Measurements from ENCODE around the gene KCTD10. TPM values are rescaled to one million over a fixed set of nuclear protein-coding genes. Genes with fewer than 3 reads are reported as not detected.

Gene KCTD10
- polyA plus RNA-seq, 3 donors = 18.1 to 21.0 (median 20.0) TPM

DNA sequence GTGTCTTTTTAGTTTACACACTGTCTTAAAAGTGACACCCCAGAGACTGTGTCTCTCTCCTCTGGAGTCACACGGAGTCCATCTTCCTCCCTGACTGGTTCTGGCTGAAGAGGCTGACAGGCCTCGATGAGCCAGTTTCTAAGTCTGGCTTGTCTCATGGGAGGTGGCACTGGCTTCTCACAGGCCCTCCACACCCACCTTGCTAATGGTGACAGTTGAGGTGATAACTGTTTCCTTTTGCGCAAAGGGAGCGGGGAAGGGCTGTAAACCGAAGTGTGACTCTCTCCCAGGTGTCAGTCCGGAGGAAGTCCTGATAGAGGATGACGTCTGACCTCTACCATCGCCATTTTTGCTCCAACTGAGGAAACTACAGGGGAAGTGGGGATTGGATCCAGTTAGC, 30.2 kb downstream of the KCTD10 start:
- peaks cover 56 to 69% of the 10 kb centered on the region in 2 donors for H3K36me3 Mint-ChIP-seq
- H3K9me3 Mint-ChIP-seq = no peaks in the 10 kb centered on the region
- intact Hi-C loops (cut with micrococcal nuclease) = no loop called here
- peaks cover 40 to 69% of the 10 kb centered on the region in 2 donors for H3K36me3 ChIP-seq (replicated peaks in 1 of 2; ENCODE audit: control insufficient read depth in 1 of 2, insufficient read depth in 2 of 2, low read length in 2 of 2)
- no peaks in the 10 kb centered on the region for H3K27me3 ChIP-seq (ENCODE audit: control insufficient read depth in 2 of 2, insufficient read depth in 2 of 2, low read length in 2 of 2)
- H3K27me3 Mint-ChIP-seq (ENCODE audit: low read depth in 3 of 3) = no peaks in the 10 kb centered on the region
- no peaks in the 10 kb centered on the region for H4K20me1 ChIP-seq (ENCODE audit: insufficient read depth, low read length)
- H3K9me3 ChIP-seq (replicated peaks in 1 of 2; ENCODE audit: control insufficient read depth in 1 of 2, insufficient read depth in 1 of 2, low read length in 2 of 2) = no peaks in the 10 kb centered on the region
- H3K4me3 ChIP-seq (replicated peaks in 1 of 3; ENCODE audit: low read depth in 2 of 3, low read length in 3 of 3) = no peak overlapping the region
- no peak overlapping the region for H3K4me2 ChIP-seq (replicated peaks; ENCODE audit: extremely low read depth, low read length, poor library complexity, severe bottlenecking)
- H3K9ac ChIP-seq (ENCODE audit: insufficient read depth, low read length, poor library complexity, severe bottlenecking) = no peak overlapping the region
- no peaks in the 10 kb centered on the region for H3K79me2 ChIP-seq (ENCODE audit: insufficient read depth, low read length)
- H3K4me3 Mint-ChIP-seq = no peak overlapping the region
- no peak overlapping the region for H2AFZ ChIP-seq (ENCODE audit: insufficient read depth, low read depth, low read length, poor library complexity, severe bottlenecking)
- H3K4me1 Mint-ChIP-seq = no peaks in the 10 kb centered on the region
- H3K27ac Mint-ChIP-seq = no peak overlapping the region
- no peaks in the 10 kb centered on the region for H3K4me1 ChIP-seq (ENCODE audit: control insufficient read depth in 1 of 2, insufficient read depth in 2 of 2, low read length in 2 of 2)
- no peak for DNase-seq
- no peak overlapping the region for H3K27ac ChIP-seq (ENCODE audit: low read depth in 1 of 2, low read length in 2 of 2)
- 90% methylated on average over 3 of the region's 8 CpGs for WGBS (ENCODE audit: insufficient coverage)
- no peak for TF ChIP-seq CTCF (IDR thresholded peaks at IDR 0.05)

GRCh38 chr12:109445191-109445609, 31.9 kb downstream of the KCTD10 start:
- H3K4me2 ChIP-seq (replicated peaks; ENCODE audit: extremely low read depth, low read length, poor library complexity, severe bottlenecking) = no peak overlapping the region

More at GRCh38 chr12:109445191-109445609, 31.9 kb downstream of the KCTD10 start:
- Mint-ChIP-seq H3K4me3 (no peak overlapping the region), H3K4me1 (no peaks in the 10 kb centered on the region), H3K36me3 (peaks cover 43 to 55% of the 10 kb centered on the region in 2 donors), H3K27me3 (ENCODE audit: low read depth in 3 of 3) (no peaks in the 10 kb centered on the region), H3K27ac (no peak overlapping the region), H3K9me3 (no peaks in the 10 kb centered on the region)
- no peak for DNase-seq
- Histone ChIP-seq H4K20me1 (ENCODE audit: insufficient read depth, low read length) (no peaks in the 10 kb centered on the region), H3K9me3 (replicated peaks in 1 of 2; ENCODE audit: control insufficient read depth in 1 of 2, insufficient read depth in 1 of 2, low read length in 2 of 2) (no peaks in the 10 kb centered on the region), H3K27ac (ENCODE audit: low read depth in 1 of 2, low read length in 2 of 2) (no peak overlapping the region), H3K27me3 (ENCODE audit: control insufficient read depth in 2 of 2, insufficient read depth in 2 of 2, low read length in 2 of 2) (no peaks in the 10 kb centered on the region), H3K36me3 (replicated peaks in 1 of 2; ENCODE audit: control insufficient read depth in 1 of 2, insufficient read depth in 2 of 2, low read length in 2 of 2) (peaks cover 23 to 52% of the 10 kb centered on the region in 2 donors), H3K9ac (ENCODE audit: insufficient read depth, low read length, poor library complexity, severe bottlenecking) (no peak overlapping the region), H3K4me1 (ENCODE audit: control insufficient read depth in 1 of 2, insufficient read depth in 2 of 2, low read length in 2 of 2) (no peaks in the 10 kb centered on the region), H3K4me3 (replicated peaks in 1 of 3; ENCODE audit: low read depth in 2 of 3, low read length in 3 of 3) (no peak overlapping the region), H2AFZ (ENCODE audit: insufficient read depth, low read depth, low read length, poor library complexity, severe bottlenecking) (no peak overlapping the region), H3K79me2 (ENCODE audit: insufficient read depth, low read length) (no peaks in the 10 kb centered on the region)
- 100% methylated on average over 1 of the region's 2 CpGs for WGBS (ENCODE audit: insufficient coverage)
- TF ChIP-seq CTCF (IDR thresholded peaks at IDR 0.05) = no peak
- intact Hi-C loops (cut with micrococcal nuclease) = no loop called here
